ENCODE measurements around the gene ARMH2.

The ARMH2 gene

DNA sequence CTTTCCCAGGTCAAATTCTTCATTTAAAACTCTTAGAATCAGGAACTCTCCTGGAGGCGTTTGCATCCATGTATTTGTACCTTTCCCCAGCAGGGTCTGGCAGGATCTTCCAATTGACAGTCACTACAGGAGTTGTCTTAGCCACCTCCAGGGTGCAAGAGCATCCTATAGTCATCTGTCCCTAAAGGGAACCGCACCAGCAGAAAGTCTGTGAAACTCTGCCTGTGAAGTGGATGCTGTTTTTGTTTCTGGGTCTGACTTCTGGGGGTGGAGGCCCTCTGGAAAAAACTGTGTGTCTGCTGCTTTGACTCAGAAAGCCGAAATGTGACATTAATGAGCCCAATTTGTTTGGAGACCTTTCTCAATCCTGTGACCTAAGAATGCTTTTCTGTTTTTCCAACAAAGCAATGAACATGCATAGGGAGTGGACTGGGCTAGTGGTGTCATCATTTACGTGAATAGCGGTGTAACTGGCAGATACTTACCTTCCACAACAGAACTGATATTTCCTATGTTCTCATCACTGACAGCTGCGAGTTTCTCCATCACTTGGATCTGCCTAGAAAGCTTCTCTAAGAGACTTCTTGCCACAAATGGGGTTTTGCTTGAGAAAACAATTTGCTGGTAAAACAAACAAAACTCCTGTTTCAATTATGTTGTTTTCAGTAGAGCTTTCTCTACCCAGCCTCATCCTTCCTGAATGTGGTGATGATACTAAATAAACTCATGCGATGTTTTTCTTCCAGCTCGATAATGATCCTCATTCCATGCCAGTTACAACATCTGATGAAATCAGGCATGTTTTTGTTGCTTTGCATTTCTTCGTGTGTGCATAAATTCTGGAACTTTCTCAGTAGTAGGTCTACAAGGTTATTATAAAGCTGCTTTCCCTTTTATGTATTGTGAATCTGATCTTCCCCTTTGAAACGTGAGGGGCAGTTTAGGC is 33.3 kb upstream of the ARMH2 start:
- H3K4me3 ChIP-seq (ENCODE audit: control insufficient read depth, low read depth, low read length): no peak overlapping the region
- DNase-seq (ENCODE audit: low read depth): peak; percentile 74
- TF ChIP-seq, protein P1, sequence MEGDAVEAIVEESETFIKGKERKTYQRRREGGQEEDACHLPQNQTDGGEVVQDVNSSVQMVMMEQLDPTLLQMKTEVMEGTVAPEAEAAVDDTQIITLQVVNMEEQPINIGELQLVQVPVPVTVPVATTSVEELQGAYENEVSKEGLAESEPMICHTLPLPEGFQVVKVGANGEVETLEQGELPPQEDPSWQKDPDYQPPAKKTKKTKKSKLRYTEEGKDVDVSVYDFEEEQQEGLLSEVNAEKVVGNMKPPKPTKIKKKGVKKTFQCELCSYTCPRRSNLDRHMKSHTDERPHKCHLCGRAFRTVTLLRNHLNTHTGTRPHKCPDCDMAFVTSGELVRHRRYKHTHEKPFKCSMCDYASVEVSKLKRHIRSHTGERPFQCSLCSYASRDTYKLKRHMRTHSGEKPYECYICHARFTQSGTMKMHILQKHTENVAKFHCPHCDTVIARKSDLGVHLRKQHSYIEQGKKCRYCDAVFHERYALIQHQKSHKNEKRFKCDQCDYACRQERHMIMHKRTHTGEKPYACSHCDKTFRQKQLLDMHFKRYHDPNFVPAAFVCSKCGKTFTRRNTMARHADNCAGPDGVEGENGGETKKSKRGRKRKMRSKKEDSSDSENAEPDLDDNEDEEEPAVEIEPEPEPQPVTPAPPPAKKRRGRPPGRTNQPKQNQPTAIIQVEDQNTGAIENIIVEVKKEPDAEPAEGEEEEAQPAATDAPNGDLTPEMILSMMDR (conservative IDR thresholded peaks at IDR 0.05; ENCODE audit: control insufficient read depth, insufficient read depth, low read depth, low read length): no peak

DNA sequence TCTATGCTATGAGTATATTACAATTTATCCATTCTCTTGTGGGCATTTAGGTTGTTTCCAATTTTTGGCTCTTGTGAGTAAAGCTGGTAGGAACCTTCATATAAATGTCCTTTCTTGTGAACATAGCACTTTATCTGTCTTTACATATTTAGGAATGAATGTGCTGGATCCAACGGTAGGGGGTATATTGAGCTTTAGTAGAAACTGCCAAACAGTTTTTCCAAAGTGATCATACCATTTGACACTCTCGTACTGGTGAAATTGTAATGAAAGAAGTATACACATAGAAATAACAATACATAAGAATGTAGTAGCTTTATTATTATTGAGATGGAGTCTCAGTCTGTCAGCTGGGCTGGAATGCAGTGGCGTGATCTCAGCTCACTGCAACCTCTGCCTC is 30.9 kb upstream of the ARMH2 start:
- no peak overlapping the region for H3K4me3 ChIP-seq (ENCODE audit: control insufficient read depth, low read depth, low read length)
- TF ChIP-seq, protein P1 (conservative IDR thresholded peaks at IDR 0.05; ENCODE audit: control insufficient read depth, insufficient read depth, low read depth, low read length): no peak
- no peak for DNase-seq (ENCODE audit: low read depth)

DNA sequence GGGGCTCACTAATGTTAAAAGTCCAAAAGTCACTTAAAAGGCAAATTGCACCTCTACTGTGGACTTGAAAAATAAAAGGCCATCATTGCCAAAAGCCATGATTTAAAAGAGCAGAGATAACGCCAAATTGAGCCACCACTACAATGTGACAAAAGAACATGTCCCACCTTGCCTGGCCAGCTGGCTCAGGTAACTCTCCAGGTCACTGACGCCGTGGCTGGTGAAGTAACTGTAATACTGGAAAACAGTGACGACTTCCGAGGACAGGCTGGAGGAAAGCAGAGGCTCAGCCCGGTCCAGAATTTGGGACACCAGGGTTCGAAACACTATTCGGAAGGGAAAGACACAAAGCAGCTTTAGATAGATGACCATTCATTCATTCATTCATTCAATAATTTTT is 29.3 kb upstream of the ARMH2 start:
- TF ChIP-seq, protein P1 (conservative IDR thresholded peaks at IDR 0.05; ENCODE audit: control insufficient read depth, insufficient read depth, low read depth, low read length): no peak
- no peak for DNase-seq (ENCODE audit: low read depth)
- H3K4me3 ChIP-seq (ENCODE audit: control insufficient read depth, low read depth, low read length): no peak overlapping the region

DNA sequence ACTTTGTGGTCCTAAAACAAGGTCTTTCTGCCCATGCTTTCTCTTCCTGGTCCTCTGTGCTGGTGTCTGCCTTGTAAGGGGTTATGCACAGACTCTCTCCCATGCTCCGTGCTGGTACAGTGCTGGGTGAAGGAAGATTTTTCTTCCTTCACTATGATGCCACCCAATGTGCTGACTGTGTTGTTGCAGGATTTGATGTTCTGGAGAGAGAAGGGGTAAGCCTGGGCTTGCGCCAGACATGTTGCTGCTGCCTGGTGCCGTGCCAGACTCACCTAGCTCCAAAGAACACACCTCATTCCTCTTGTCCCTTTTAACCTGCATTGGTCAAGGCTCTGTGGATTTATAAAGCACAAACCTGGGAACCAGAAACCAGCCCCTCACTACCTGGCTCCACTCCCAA is 28.4 kb upstream of the ARMH2 start:
- no peak overlapping the region for H3K4me3 ChIP-seq (ENCODE audit: control insufficient read depth, low read depth, low read length)
- no peak for DNase-seq (ENCODE audit: low read depth)
- TF ChIP-seq, protein P1 (conservative IDR thresholded peaks at IDR 0.05; ENCODE audit: control insufficient read depth, insufficient read depth, low read depth, low read length): no peak

DNA sequence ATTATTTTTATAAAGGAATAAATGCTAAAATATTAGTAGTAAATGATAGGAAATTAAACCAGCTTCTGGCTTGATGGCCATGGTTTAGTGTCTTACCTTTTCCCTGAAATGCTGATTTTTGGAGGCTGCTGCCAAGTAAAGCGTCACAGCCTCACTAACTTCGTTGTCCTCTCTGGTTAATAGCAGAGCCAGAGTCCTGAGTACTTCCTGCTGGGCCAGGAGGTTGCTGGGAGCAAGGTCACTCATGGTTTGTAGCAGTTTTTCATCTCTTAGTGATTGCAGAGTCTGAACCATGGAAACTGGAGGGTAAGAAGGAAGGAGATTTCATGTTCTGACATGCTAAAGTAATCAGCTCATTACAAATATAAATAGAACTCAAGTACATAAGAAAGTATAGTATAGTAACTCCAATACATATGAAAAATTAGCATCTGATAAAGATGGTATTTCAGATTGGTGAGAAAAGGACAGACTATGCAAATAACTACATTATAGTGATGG is 26.5 kb upstream of the ARMH2 start:
- DNase-seq (ENCODE audit: low read depth): no peak
- TF ChIP-seq, protein P1 (conservative IDR thresholded peaks at IDR 0.05; ENCODE audit: control insufficient read depth, insufficient read depth, low read depth, low read length): no peak
- H3K4me3 ChIP-seq (ENCODE audit: control insufficient read depth, low read depth, low read length): no peak overlapping the region

DNA sequence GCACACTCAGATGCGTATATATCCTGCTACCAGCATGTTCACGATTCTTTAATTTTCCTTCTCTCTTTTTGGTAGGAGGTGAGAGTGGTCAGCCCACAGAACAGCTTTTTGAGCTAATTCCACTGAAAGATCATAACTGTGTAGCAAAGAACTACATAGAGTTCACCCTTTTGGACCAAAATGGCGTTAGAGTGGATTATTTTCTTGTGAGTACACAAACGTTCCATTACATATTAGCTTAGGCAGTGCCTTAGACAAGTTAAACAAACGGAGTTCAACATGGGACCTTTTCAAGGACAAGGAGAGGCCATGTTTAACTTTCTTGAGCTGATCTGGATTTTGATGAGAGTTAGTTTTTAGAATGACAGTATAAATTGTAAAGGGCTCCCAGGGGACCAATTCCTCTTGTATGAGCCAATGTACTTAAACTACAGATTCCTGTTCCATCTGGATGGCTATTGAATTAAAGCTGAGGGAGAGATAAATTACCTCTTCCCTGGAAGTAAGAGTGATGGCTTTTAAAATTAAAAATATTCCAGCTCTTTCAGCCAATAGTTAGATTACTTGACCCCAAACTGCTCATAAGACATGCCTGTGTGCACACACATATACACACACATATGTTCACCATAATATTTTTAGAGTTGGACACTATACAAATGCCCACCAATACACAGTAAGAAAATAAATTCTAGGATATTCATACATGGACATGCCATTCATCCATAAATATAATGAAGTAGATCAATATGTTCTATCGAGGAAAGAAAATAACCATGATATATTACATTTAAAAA is 25.6 kb upstream of the ARMH2 start:
- DNase-seq (ENCODE audit: low read depth): peak; percentile 38
- no peak overlapping the region for H3K4me3 ChIP-seq (ENCODE audit: control insufficient read depth, low read depth, low read length)
- TF ChIP-seq, protein P1 (conservative IDR thresholded peaks at IDR 0.05; ENCODE audit: control insufficient read depth, insufficient read depth, low read depth, low read length): no peak
